ENCODE measurements around the gene GRID1. TPM values are rescaled to one million over a fixed set of nuclear protein-coding genes. Genes with fewer than 3 reads are reported as not detected.

Gene GRID1
- polyA plus RNA-seq, 1 of the 3 experiments (the other 2 are of a cell fraction) = 0.13 TPM

DNA sequence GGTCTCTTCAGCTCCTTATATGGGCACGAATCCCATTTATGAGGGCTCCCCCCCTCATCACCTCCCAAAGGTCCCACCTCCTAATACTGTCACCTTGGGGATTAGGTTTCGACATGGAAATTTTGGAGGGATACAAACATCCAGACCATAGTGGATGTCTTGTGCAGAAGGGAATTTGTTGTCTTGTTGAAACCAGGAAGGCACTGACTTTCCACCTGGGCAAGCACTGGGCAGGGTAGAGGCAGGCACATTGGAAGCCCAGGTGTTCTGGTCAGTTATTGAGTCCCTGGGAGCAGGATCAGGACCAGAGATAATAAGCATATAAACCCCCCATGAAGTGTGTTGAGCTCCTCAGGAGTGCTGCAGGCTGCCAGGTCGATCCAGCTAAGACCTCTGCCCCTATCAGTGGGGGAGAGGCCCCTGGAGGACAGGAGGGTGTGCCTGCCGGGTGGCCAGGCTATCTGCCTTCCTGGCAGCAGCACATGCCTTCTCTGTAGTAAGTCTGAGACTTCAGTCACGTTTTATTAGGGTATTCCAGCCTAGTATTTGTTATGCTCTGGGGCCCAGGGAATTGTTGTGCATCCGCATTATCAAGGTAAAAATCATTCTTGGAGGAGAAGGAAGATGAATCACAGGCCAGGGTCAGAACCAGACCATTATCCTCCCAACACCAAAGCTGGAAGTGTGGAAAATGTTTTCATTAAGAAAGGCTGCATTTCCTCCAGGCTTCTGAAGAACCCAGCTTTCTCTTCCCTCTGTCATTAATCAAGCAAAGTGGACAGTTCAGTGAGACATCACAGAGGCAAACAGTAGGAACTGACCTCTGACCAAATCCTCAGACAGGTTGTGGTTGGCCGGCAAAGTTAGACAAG, 503.1 kb downstream of the GRID1 start:
- no peak overlapping the region for H3K27ac ChIP-seq (ENCODE audit: low read depth in 2 of 2, low read length in 1 of 2)
- H3K4me3 ChIP-seq (ENCODE audit: low read depth in 2 of 2, low read length in 1 of 2) = no peak overlapping the region
- H3K4me2 ChIP-seq = no peak overlapping the region
- H3K79me2 ChIP-seq (ENCODE audit: insufficient read depth) = no peaks in the 10 kb centered on the region
- H3K9me2 ChIP-seq = no peaks in the 10 kb centered on the region
- 18% methylated on average over 6 of the region's 7 CpGs for WGBS (ENCODE audit: low lambda C conversion rate)
- POLR2A ChIA-PET = no interaction called here
- no peaks in the 10 kb centered on the region for H3K9me3 ChIP-seq
- no peaks in the 10 kb centered on the region for H3K27me3 ChIP-seq (ENCODE audit: insufficient read depth)
- no peaks in the 10 kb centered on the region for H3F3A ChIP-seq (replicated peaks; ENCODE audit: insufficient read depth)
- TF ChIP-seq TAF1 (IDR thresholded peaks at IDR 0.05; ENCODE audit: borderline replicate concordance, low read depth, low read length) (no peak), RCOR1 (IDR thresholded peaks at IDR 0.05; ENCODE audit: low read length) (no peak), SIN3A (IDR thresholded peaks at IDR 0.05; ENCODE audit: borderline replicate concordance, low read depth, low read length) (no peak), EP300 (IDR thresholded peaks at IDR 0.05; ENCODE audit: borderline replicate concordance in 1 of 2, low read depth in 1 of 2, low read length in 1 of 2) (no peak), EZH2phosphoT487 (IDR thresholded peaks at IDR 0.05; ENCODE audit: borderline replicate concordance, low read depth) (no peak), YY1 (IDR thresholded peaks at IDR 0.05; ENCODE audit: low read depth) (no peak), POLR2AphosphoS5 (IDR thresholded peaks at IDR 0.05; ENCODE audit: low read depth, low read length) (no peak), NFIC (IDR thresholded peaks at IDR 0.05; ENCODE audit: borderline replicate concordance) (no peak), MXI1 (IDR thresholded peaks at IDR 0.05; ENCODE audit: low read depth, low read length) (no peak), NRF1 (IDR thresholded peaks at IDR 0.05; ENCODE audit: low read depth, low read length) (no peak), SMC3 (IDR thresholded peaks at IDR 0.05; ENCODE audit: low read depth, low read length) (no peak), RFX5 (IDR thresholded peaks at IDR 0.05; ENCODE audit: low read length) (no peak), FOXM1 (IDR thresholded peaks at IDR 0.05; ENCODE audit: low read depth) (no peak)
- TF ChIP-seq, protein P1, sequence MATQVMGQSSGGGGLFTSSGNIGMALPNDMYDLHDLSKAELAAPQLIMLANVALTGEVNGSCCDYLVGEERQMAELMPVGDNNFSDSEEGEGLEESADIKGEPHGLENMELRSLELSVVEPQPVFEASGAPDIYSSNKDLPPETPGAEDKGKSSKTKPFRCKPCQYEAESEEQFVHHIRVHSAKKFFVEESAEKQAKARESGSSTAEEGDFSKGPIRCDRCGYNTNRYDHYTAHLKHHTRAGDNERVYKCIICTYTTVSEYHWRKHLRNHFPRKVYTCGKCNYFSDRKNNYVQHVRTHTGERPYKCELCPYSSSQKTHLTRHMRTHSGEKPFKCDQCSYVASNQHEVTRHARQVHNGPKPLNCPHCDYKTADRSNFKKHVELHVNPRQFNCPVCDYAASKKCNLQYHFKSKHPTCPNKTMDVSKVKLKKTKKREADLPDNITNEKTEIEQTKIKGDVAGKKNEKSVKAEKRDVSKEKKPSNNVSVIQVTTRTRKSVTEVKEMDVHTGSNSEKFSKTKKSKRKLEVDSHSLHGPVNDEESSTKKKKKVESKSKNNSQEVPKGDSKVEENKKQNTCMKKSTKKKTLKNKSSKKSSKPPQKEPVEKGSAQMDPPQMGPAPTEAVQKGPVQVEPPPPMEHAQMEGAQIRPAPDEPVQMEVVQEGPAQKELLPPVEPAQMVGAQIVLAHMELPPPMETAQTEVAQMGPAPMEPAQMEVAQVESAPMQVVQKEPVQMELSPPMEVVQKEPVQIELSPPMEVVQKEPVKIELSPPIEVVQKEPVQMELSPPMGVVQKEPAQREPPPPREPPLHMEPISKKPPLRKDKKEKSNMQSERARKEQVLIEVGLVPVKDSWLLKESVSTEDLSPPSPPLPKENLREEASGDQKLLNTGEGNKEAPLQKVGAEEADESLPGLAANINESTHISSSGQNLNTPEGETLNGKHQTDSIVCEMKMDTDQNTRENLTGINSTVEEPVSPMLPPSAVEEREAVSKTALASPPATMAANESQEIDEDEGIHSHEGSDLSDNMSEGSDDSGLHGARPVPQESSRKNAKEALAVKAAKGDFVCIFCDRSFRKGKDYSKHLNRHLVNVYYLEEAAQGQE (IDR thresholded peaks at IDR 0.05; ENCODE audit: low read depth, low read length) = no peak
- TF ChIP-seq, protein P2, sequence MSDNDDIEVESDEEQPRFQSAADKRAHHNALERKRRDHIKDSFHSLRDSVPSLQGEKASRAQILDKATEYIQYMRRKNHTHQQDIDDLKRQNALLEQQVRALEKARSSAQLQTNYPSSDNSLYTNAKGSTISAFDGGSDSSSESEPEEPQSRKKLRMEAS (IDR thresholded peaks at IDR 0.05; ENCODE audit: low read depth) = no peak
- TF ChIP-seq, protein P3, sequence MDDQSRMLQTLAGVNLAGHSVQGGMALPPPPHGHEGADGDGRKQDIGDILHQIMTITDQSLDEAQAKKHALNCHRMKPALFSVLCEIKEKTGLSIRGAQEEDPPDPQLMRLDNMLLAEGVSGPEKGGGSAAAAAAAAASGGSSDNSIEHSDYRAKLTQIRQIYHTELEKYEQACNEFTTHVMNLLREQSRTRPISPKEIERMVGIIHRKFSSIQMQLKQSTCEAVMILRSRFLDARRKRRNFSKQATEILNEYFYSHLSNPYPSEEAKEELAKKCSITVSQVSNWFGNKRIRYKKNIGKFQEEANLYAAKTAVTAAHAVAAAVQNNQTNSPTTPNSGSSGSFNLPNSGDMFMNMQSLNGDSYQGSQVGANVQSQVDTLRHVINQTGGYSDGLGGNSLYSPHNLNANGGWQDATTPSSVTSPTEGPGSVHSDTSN (IDR thresholded peaks at IDR 0.05) = no peak
- TF ChIP-seq, protein P4, sequence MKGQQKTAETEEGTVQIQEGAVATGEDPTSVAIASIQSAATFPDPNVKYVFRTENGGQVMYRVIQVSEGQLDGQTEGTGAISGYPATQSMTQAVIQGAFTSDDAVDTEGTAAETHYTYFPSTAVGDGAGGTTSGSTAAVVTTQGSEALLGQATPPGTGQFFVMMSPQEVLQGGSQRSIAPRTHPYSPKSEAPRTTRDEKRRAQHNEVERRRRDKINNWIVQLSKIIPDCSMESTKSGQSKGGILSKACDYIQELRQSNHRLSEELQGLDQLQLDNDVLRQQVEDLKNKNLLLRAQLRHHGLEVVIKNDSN (IDR thresholded peaks at IDR 0.05; ENCODE audit: borderline replicate concordance, low read depth) = no peak
- TF ChIP-seq, protein P5, sequence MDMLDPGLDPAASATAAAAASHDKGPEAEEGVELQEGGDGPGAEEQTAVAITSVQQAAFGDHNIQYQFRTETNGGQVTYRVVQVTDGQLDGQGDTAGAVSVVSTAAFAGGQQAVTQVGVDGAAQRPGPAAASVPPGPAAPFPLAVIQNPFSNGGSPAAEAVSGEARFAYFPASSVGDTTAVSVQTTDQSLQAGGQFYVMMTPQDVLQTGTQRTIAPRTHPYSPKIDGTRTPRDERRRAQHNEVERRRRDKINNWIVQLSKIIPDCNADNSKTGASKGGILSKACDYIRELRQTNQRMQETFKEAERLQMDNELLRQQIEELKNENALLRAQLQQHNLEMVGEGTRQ (IDR thresholded peaks at IDR 0.05; ENCODE audit: borderline replicate concordance, low read depth, low read length) = no peak
- TF ChIP-seq, protein P6, sequence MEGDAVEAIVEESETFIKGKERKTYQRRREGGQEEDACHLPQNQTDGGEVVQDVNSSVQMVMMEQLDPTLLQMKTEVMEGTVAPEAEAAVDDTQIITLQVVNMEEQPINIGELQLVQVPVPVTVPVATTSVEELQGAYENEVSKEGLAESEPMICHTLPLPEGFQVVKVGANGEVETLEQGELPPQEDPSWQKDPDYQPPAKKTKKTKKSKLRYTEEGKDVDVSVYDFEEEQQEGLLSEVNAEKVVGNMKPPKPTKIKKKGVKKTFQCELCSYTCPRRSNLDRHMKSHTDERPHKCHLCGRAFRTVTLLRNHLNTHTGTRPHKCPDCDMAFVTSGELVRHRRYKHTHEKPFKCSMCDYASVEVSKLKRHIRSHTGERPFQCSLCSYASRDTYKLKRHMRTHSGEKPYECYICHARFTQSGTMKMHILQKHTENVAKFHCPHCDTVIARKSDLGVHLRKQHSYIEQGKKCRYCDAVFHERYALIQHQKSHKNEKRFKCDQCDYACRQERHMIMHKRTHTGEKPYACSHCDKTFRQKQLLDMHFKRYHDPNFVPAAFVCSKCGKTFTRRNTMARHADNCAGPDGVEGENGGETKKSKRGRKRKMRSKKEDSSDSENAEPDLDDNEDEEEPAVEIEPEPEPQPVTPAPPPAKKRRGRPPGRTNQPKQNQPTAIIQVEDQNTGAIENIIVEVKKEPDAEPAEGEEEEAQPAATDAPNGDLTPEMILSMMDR (IDR thresholded peaks at IDR 0.05) = no peak
- CTCF ChIA-PET = interaction anchor here (0.7 to 1.6 kb wide), 2 partner anchors 11 to 1097 kb away, joined by 3 read pairs; no protein-coding TSS in a partner anchor
- H4K20me1 ChIP-seq (ENCODE audit: insufficient read depth) = no peaks in the 10 kb centered on the region
- no peaks in the 10 kb centered on the region for H3K4me1 ChIP-seq (ENCODE audit: control insufficient read depth in 1 of 2, insufficient read depth in 2 of 2, low read depth in 1 of 2, low read length in 1 of 2)
- no peak for DNase-seq
- no peak overlapping the region for H2AFZ ChIP-seq (ENCODE audit: low read depth)
- no peak overlapping the region for H3K9ac ChIP-seq
- H3K36me3 ChIP-seq (replicated peaks in 1 of 2; ENCODE audit: control insufficient read depth in 1 of 2, insufficient read depth in 2 of 2, low read length in 1 of 2) = no peaks in the 10 kb centered on the region
